MCF 10A (cell line): ENCODE results near the gene TYR. TPM values are rescaled to one million over a fixed set of nuclear protein-coding genes. Genes with fewer than 3 reads are reported as not detected.
"Not testable (repeated sequence)": the region's sequence is repeated elsewhere in the genome, so short reads cannot be mapped to it uniquely, and the experiment has no call there.

Experiments used
- BruUV-seq: library from RNA; stranded (reverse); fragments of 400-500 nt; replicated peaks from 2 replicates; lab custom pipeline; 2021; lab: Mats Ljungman, UMichigan
- CTCF ChIA-PET: fragments of 300-600 bp; sonication (Branson Sonifier 250); formaldehyde crosslinking; extraction: SDS; loops from one replicate; lab custom pipeline; 2021; ENCODE audit warnings: antibody characterized with exemption, inconsistent platforms; lab: Yijun Ruan, JAX
- POLR2A ChIA-PET: fragments of 300-600, 350-650 bp; sonication (Branson Sonifier 250); formaldehyde crosslinking; extraction: SDS; loops from one replicate; lab custom pipeline; 2020; ENCODE audit warnings: antibody characterized with exemption, inconsistent platforms; lab: Yijun Ruan, JAX
- DNase-seq: peaks from one replicate; pipeline ENCODE4 v3.0.0-alpha.2; 2018; ENCODE audit not compliant: unreplicated experiment
- H3K27ac Mint-ChIP-seq: one replicate; pipeline ENCODE4 v1.8.0; 2022; ENCODE audit warnings: mild to moderate bottlenecking, low read depth, mixed read lengths; ENCODE audit not compliant: unreplicated experiment
- H3K27me3 Mint-ChIP-seq: one replicate; pipeline ENCODE4 v1.8.0; 2022; ENCODE audit warnings: mixed read lengths; ENCODE audit not compliant: insufficient read depth, unreplicated experiment
- H3K36me3 Mint-ChIP-seq: one replicate; pipeline ENCODE4 v1.8.0; 2022; ENCODE audit warnings: mild to moderate bottlenecking, moderate library complexity, mixed read lengths; ENCODE audit not compliant: insufficient read depth, unreplicated experiment
- H3K4me1 Mint-ChIP-seq: one replicate; pipeline ENCODE4 v1.8.0; 2022; ENCODE audit warnings: mixed read lengths; ENCODE audit not compliant: insufficient read depth, unreplicated experiment
- H3K4me3 Mint-ChIP-seq: one replicate; pipeline ENCODE4 v1.8.0; 2022; ENCODE audit warnings: mild to moderate bottlenecking, moderate library complexity, mixed read lengths; ENCODE audit not compliant: unreplicated experiment
- H3K9me3 Mint-ChIP-seq: one replicate; pipeline ENCODE4 v1.8.0; 2022; ENCODE audit warnings: mixed read lengths; ENCODE audit not compliant: unreplicated experiment
- intact Hi-C: fragments of 100-400 bp; cut with micrococcal nuclease; formaldehyde crosslinking; loops from 2 replicates; pipeline ENCODE4 v1.14.1; 2022
- total RNA-seq: library from RNA; stranded (reverse); gene quantifications from 2 replicates; pipeline ENCODE4 v1.2.3, GENCODE V29; 2022
- TF ChIP-seq, protein P1 (sequence below): fragments of 200-600 bp; IDR thresholded peaks from one replicate; pipeline ENCODE4 v1.8.0; 2022; ENCODE audit warnings: antibody characterized with exemption, mild to moderate bottlenecking; ENCODE audit not compliant: unreplicated experiment

TYR gene
- total RNA-seq, 1 experiment from 2014 or later = not detected

DNA sequence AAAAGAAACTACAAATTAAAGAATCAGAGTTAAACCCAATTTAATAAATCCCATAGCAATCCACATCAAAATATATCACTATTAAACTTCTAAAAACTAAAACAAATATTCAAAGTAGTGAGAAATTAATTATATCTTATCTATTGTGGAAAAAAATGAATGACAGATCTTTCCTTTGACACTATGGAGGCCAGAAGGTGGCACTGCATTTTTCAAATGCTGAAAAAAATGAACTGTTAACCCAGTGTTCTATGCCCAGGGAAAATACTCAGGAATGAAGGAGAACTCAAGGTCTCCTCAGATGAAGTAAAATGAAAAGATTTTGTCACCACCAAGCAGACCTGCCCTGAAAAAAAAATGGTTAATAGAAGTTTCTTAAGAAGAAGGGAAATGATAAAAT, 27.7 kb downstream of the TYR start:
- Mint-ChIP-seq H3K27me3 (peaks cover 46% of the 10 kb centered on the region), H3K4me3 (no peak overlapping the region), H3K4me1 (no peaks in the 10 kb centered on the region), H3K9me3 (no peaks in the 10 kb centered on the region), H3K27ac (no peak overlapping the region), H3K36me3 (no peaks in the 10 kb centered on the region)
- ChIA-PET POLR2A (no interaction called here), CTCF (no interaction called here)
- no TSS peak for BruUV-seq
- TF ChIP-seq, protein P1, sequence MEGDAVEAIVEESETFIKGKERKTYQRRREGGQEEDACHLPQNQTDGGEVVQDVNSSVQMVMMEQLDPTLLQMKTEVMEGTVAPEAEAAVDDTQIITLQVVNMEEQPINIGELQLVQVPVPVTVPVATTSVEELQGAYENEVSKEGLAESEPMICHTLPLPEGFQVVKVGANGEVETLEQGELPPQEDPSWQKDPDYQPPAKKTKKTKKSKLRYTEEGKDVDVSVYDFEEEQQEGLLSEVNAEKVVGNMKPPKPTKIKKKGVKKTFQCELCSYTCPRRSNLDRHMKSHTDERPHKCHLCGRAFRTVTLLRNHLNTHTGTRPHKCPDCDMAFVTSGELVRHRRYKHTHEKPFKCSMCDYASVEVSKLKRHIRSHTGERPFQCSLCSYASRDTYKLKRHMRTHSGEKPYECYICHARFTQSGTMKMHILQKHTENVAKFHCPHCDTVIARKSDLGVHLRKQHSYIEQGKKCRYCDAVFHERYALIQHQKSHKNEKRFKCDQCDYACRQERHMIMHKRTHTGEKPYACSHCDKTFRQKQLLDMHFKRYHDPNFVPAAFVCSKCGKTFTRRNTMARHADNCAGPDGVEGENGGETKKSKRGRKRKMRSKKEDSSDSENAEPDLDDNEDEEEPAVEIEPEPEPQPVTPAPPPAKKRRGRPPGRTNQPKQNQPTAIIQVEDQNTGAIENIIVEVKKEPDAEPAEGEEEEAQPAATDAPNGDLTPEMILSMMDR = no peak
- DNase-seq = no peak
- intact Hi-C loops = no loop called here

DNA sequence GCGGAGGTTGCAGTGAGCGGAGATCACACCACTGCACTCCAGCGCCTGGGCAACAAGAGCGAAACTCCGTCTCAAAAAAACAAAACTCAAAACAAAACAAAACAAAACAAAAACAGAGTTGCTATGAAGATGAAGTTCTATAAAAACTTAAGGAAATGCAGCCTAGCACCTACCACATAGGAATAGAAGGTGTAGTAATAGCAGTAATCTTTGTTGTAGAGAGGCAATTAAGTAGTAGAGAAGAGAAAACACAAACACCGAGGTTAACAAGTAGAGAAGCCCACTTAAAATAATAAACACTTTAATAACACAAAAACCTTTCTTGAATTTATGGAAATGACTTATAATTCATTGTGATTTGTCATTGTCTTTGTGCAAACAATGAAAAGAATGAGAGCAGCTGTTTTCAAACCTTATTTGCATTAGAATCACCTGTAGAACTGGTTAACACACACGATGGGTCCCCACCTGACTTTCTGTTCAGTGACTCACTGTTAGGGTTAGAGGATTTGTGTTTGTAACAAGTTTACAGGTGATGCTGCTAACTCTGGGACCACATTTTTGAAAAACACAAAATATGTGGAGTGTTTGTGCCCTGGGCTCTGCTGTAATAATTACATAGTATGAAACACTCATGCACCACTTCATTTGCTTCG, 43.1 kb downstream of the TYR start:
- no TSS peak for BruUV-seq
- no peak for DNase-seq
- no peaks in the 10 kb centered on the region for H3K9me3 Mint-ChIP-seq
- intact Hi-C loops = no loop called here
- H3K4me3 Mint-ChIP-seq = no peak overlapping the region
- H3K27ac Mint-ChIP-seq = no peak overlapping the region
- H3K36me3 Mint-ChIP-seq = no peaks in the 10 kb centered on the region
- H3K27me3 Mint-ChIP-seq = peaks cover 83% of the 10 kb centered on the region
- CTCF ChIA-PET = no interaction called here
- POLR2A ChIA-PET = no interaction called here
- no peaks in the 10 kb centered on the region for H3K4me1 Mint-ChIP-seq
- TF ChIP-seq, protein P1 = no peak

DNA sequence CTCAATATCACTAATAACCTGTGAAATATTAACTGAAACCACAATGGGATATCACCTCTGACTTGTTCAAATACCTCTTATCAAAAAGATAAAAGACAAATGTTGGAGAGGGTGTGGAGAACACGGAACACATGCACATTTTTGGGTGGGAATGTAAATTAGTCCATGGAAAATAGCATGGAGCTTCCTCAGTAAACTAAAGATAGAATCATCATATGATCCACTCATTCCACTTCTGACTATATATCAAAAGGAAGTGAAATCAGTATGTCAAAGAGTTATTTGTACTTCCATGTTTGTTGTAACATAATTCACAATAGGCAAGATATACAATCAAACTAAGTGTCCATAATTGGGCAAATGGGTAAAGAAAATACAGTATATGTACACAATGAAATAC, 57.4 kb downstream of the TYR start:
- no peak overlapping the region for H3K4me3 Mint-ChIP-seq
- BruUV-seq = no TSS peak
- intact Hi-C loops = loop anchor here (10.0 kb wide), 1 partner anchor 60 kb away; the partner anchor contains the start of gene TYR
- POLR2A ChIA-PET = no interaction called here
- CTCF ChIA-PET = no interaction called here
- peaks cover 5% of the 10 kb centered on the region for H3K4me1 Mint-ChIP-seq
- TF ChIP-seq, protein P1 = no peak
- DNase-seq = no peak
- H3K27ac Mint-ChIP-seq = no peak overlapping the region
- no peaks in the 10 kb centered on the region for H3K9me3 Mint-ChIP-seq
- H3K27me3 Mint-ChIP-seq = peaks cover 90% of the 10 kb centered on the region
- H3K36me3 Mint-ChIP-seq = no peaks in the 10 kb centered on the region

DNA sequence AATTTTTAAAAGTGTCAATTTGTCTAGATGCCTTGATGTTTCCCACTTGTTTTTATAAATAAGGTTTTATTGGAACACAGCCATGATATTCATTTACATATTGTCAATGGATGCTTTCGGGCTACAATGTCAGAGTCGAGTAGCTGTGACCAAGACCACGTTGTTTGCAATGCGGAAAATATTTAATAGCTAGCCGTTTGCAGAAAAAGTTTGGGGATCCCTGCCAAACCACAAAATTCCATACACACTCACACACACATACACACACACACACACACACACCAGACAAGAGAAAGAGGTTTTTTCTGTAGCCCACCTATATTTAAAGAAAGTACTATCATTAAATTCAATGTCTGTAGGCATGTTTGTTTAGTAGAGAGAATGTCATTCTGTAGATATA, 58.3 kb downstream of the TYR start:
- Mint-ChIP-seq H3K27ac (no peak overlapping the region), H3K36me3 (no peaks in the 10 kb centered on the region), H3K4me1 (peaks cover 5% of the 10 kb centered on the region), H3K9me3 (no peaks in the 10 kb centered on the region), H3K4me3 (no peak overlapping the region), H3K27me3 (peaks cover 90% of the 10 kb centered on the region)
- no peak for DNase-seq
- BruUV-seq = no TSS peak
- CTCF ChIA-PET = no interaction called here
- POLR2A ChIA-PET = no interaction called here
- intact Hi-C loops = loop anchor here (10.0 kb wide), 1 partner anchor 61 kb away; the partner anchor contains the start of gene TYR
- TF ChIP-seq, protein P1 = no peak

DNA sequence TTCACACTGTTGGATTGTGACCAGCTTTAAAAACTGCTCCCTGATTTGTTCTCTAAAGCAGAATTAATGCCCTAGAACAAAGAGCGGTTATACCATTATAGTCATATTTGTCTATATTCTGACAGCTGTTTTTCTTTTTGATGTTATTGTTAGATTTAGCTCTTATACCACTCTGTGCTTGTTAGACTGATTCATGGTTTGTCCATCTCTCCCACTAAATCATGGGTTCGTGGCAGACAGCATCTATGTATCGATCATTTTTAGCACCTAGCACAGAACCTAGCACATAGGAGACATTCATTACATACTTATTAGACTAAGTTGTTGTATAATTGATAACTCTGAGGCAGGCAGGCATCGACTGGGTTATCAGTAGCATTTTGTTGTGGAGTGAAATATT, 69.3 kb downstream of the TYR start:
- peaks cover 94% of the 10 kb centered on the region for H3K27me3 Mint-ChIP-seq
- H3K9me3 Mint-ChIP-seq, H3K27ac Mint-ChIP-seq, BruUV-seq, H3K36me3 Mint-ChIP-seq, H3K4me3 Mint-ChIP-seq, CTCF ChIA-PET, DNase-seq, POLR2A ChIA-PET, H3K4me1 Mint-ChIP-seq, intact Hi-C loops: not testable (repeated sequence)
